T47D (cell line): Measurements from ENCODE around the gene AFMID.
"Not testable (repeated sequence)": the region's sequence is repeated elsewhere in the genome, so short reads cannot be mapped to it uniquely, and the experiment has no call there.

Source experiments
- DNase-seq, 2 experiments: peaks; one replicate each; pipeline versions ENCODE4 v3.0.0 to v3.0.0-alpha.2; 2011 to 2012; ENCODE audit warnings: low read depth in 1 of 2, low spot score in 1 of 2
- JUND ChIP-seq: IDR thresholded peaks from 2 replicates; pipeline ENCODE4 v1.6.1; 2012; ENCODE audit warnings: low read depth
- in situ Hi-C: cut with HindIII; loops from 2 replicates; pipeline ENCODE4 v1.10.0; 2016; ENCODE audit warnings: low sequenced_read_pairs, low pct_unique_long_range_greater_than_20kb

The AFMID gene

GRCh38 chr17:78166416-78166815 is 20.7 kb upstream of the AFMID start:
- no peak for TF ChIP-seq JUND
- in situ Hi-C loops = no loop called here
- DNase-seq = no peak

- TF ChIP-seq JUND = no peak
Measured at GRCh38 chr17:78168242-78168902, 18.8 kb upstream of the AFMID start, which contains the start of gene SYNGR2. Gene SYNGR2 (plus strand): TSS chr17:78168581. CDS start chr17:78168617, 36 bp downstream.

GRCh38 chr17:78168903-78169793 is 18.0 kb upstream of the AFMID start:
- DNase-seq = peak; percentile 95 to 96
- in situ Hi-C loops = no loop called here
- TF ChIP-seq JUND = no peak

More at GRCh38 chr17:78168242-78168902, 18.8 kb upstream of the AFMID start, which contains the start of gene SYNGR2:
- DNase-seq = peak; percentile 92 to 94
- in situ Hi-C loops = no loop called here

- in situ Hi-C loops = no loop called here
- no peak for TF ChIP-seq JUND
- DNase-seq = no peak
Measured at GRCh38 chr17:78170692-78171590, 16.2 kb upstream of the AFMID start.

- in situ Hi-C loops, DNase-seq: not testable (repeated sequence)
Measured at GRCh38 chr17:78171591-78172248, 15.4 kb upstream of the AFMID start.

GRCh38 chr17:78172249-78173051 is 14.7 kb upstream of the AFMID start:
- DNase-seq = peak in 1 of 2 experiments; percentile 36
- no peak for TF ChIP-seq JUND
- in situ Hi-C loops = no loop called here

- in situ Hi-C loops = no loop called here
- DNase-seq = peak in 1 of 2 experiments; percentile 34
- no peak for TF ChIP-seq JUND
Measured at GRCh38 chr17:78173097-78173715, 14.0 kb upstream of the AFMID start.

GRCh38 chr17:78174346-78174869 is 12.8 kb upstream of the AFMID start:
- DNase-seq = peak; percentile 76 to 87
- in situ Hi-C loops = no loop called here

GRCh38 chr17:78174870-78175642 is 12.1 kb upstream of the AFMID start:
- no peak for TF ChIP-seq JUND
- DNase-seq = peak in 1 of 2 experiments; percentile 59
- in situ Hi-C loops = no loop called here

More at GRCh38 chr17:78174346-78174869, 12.8 kb upstream of the AFMID start:
- TF ChIP-seq JUND = no peak

- no peak for TF ChIP-seq JUND
- in situ Hi-C loops = no loop called here
- DNase-seq = no peak
Measured at GRCh38 chr17:78175643-78175981, 11.6 kb upstream of the AFMID start.
